ENCODE measurements around the gene GUCY2F. TPM values are rescaled to one million over a fixed set of nuclear protein-coding genes. Genes with fewer than 3 reads are reported as not detected.

The GUCY2F gene
- 0.01 TPM in 1 of 3 replicates, not detected in the others for polyA plus RNA-seq
- polyA plus RNA-seq (2011; ENCODE audit: low read depth), result not detected
- not detected in 2 replicates for polyA plus RNA-seq (2011; cell fraction: cytosol; rRNA removed)
- polyA plus RNA-seq (2011; cell fraction: nucleus; rRNA removed), result 0.04 and 0.07 TPM in 2 replicates
- polyA plus RNA-seq (2012; ENCODE audit: low replicate concordance), result not detected in 2 replicates
- 0.13 TPM in 1 of 3 replicates, not detected in the others for polyA minus RNA-seq
- not detected for polyA minus RNA-seq (2011; cell fraction: cytosol; rRNA and poly(A)+ RNA removed)
- polyA minus RNA-seq (2011; cell fraction: nucleus; rRNA and poly(A)+ RNA removed), result not detected in 2 replicates

- Histone ChIP-seq H3K4me2 (ENCODE audit: control insufficient read depth, extremely low read depth, insufficient read depth, low read depth, low read length) (no peak within 1 kb of the TSS), H3K9me3 (ENCODE audit: control insufficient read depth, low read depth, low read length) (no peaks in the 10 kb centered on the region), H3K27me3 (ENCODE audit: control insufficient read depth, extremely low read depth, insufficient read depth, low read length) (peaks cover 20% of the 10 kb centered on the region), H3K9me1 (ENCODE audit: control insufficient read depth, extremely low read depth, insufficient read depth, low read length) (no peaks in the 10 kb centered on the region), H3K27ac (ENCODE audit: control insufficient read depth, insufficient read depth, low read length) (no peak within 1 kb of the TSS), H4K20me1 (ENCODE audit: control insufficient read depth, extremely low read depth, insufficient read depth, low read length) (no peaks in the 10 kb centered on the region), H2AFZ (ENCODE audit: control insufficient read depth, low read length) (no peak within 1 kb of the TSS), H3K9ac (ENCODE audit: control insufficient read depth, extremely low read depth, insufficient read depth, low read length) (no peak within 1 kb of the TSS), H3K4me1 (ENCODE audit: control insufficient read depth, extremely low read depth, insufficient read depth, low read length) (no peaks in the 10 kb centered on the region), H3K4me3 (ENCODE audit: control insufficient read depth in 2 of 3, extremely low read depth in 1 of 3, insufficient read depth in 2 of 3, low read depth in 1 of 3, low read length in 3 of 3) (no peak within 1 kb of the TSS), H3K36me3 (ENCODE audit: control insufficient read depth in 2 of 2, extremely low read depth in 1 of 2, insufficient read depth in 2 of 2, low read length in 2 of 2) (no peaks in the 10 kb centered on the region), H3K79me2 (ENCODE audit: control insufficient read depth, insufficient read depth, low read length) (no peaks in the 10 kb centered on the region)
- TF ChIP-seq EZH2 (IDR thresholded peaks at IDR 0.05; ENCODE audit: low read length), result no peak
- no peak for TF ChIP-seq CTCF (optimal IDR thresholded peaks at IDR 0.05 in 1 of 3, IDR thresholded peaks at IDR 0.05 in 1 of 3, conservative IDR thresholded peaks at IDR 0.05 in 1 of 3; ENCODE audit: extremely low read depth in 1 of 3, insufficient read depth in 2 of 3, low read length in 3 of 3)
- no peak for DNase-seq (ENCODE audit: low read depth, low spot score)
- FAIRE-seq, result no peak
- dilution Hi-C loops (cut with MboI; ENCODE audit: extremely low pct_ligation_motif_present, low sequenced_read_pairs), result no loop called here
These were observed at the start of gene GUCY2F for GRCh38 chrX:109481986-109482385. Gene GUCY2F, minus strand, starts transcription at chrX:109482086. Its CDS starts 6,150 bp downstream, at chrX:109475936.

- DNase-seq (ENCODE audit: low read depth, low spot score) (no peak), FAIRE-seq (no peak)
- Histone ChIP-seq H3K9me1 (ENCODE audit: control insufficient read depth, extremely low read depth, insufficient read depth, low read length) (no peaks in the 10 kb centered on the region), H3K27me3 (ENCODE audit: control insufficient read depth, extremely low read depth, insufficient read depth, low read length) (no peaks in the 10 kb centered on the region), H3K9ac (ENCODE audit: control insufficient read depth, extremely low read depth, insufficient read depth, low read length) (no peak overlapping the region), H3K79me2 (ENCODE audit: control insufficient read depth, insufficient read depth, low read length) (no peaks in the 10 kb centered on the region), H3K4me3 (ENCODE audit: control insufficient read depth in 2 of 3, extremely low read depth in 1 of 3, insufficient read depth in 2 of 3, low read depth in 1 of 3, low read length in 3 of 3) (no peak overlapping the region), H4K20me1 (ENCODE audit: control insufficient read depth, extremely low read depth, insufficient read depth, low read length) (no peaks in the 10 kb centered on the region), H2AFZ (ENCODE audit: control insufficient read depth, low read length) (no peak overlapping the region), H3K4me2 (ENCODE audit: control insufficient read depth, extremely low read depth, insufficient read depth, low read depth, low read length) (no peak overlapping the region), H3K4me1 (ENCODE audit: control insufficient read depth, extremely low read depth, insufficient read depth, low read length) (no peaks in the 10 kb centered on the region), H3K27ac (ENCODE audit: control insufficient read depth, insufficient read depth, low read length) (no peak overlapping the region), H3K36me3 (ENCODE audit: control insufficient read depth in 2 of 2, extremely low read depth in 1 of 2, insufficient read depth in 2 of 2, low read length in 2 of 2) (no peaks in the 10 kb centered on the region), H3K9me3 (ENCODE audit: control insufficient read depth, low read depth, low read length) (no peaks in the 10 kb centered on the region)
- dilution Hi-C loops (cut with MboI; ENCODE audit: extremely low pct_ligation_motif_present, low sequenced_read_pairs), result no loop called here
- TF ChIP-seq EZH2 (IDR thresholded peaks at IDR 0.05; ENCODE audit: low read length) (no peak), CTCF (optimal IDR thresholded peaks at IDR 0.05 in 1 of 3, IDR thresholded peaks at IDR 0.05 in 1 of 3, conservative IDR thresholded peaks at IDR 0.05 in 1 of 3; ENCODE audit: extremely low read depth in 1 of 3, insufficient read depth in 2 of 3, low read length in 3 of 3) (no peak)
These were observed 37.1 kb upstream of the GUCY2F start for GRCh38 chrX:109519001-109519400.

Data from keratinocyte (primary cell).